HG03342 (cell line): ENCODE data around the gene NDUFA8.

Experiments used
- ATAC-seq: cut with Tn5 transposase; IDR thresholded peaks from one replicate; pipeline ENCODE4 v1.9.1; 2021; ENCODE audit warnings: mild to moderate bottlenecking, moderate library complexity; ENCODE audit not compliant: unreplicated experiment

NDUFA8 gene

GRCh38 chr9:122159026-122159924 is at the start of gene NDUFA8, which contains the start of gene MORN5:
NDUFA8 (minus strand) TSS chr9:122159779; CDS start chr9:122159677, 102 bp downstream.
MORN5 (plus strand) TSS chr9:122159908; CDS start chr9:122159973, 65 bp downstream.
- ATAC-seq: peak; percentile 94

GRCh38 chr9:122207096-122207495 is 47.5 kb upstream of the NDUFA8 start:
- ATAC-seq: no peak

- no peak for ATAC-seq
These were observed 46.8 kb upstream of the NDUFA8 start for GRCh38 chr9:122206118-122207046.

DNA sequence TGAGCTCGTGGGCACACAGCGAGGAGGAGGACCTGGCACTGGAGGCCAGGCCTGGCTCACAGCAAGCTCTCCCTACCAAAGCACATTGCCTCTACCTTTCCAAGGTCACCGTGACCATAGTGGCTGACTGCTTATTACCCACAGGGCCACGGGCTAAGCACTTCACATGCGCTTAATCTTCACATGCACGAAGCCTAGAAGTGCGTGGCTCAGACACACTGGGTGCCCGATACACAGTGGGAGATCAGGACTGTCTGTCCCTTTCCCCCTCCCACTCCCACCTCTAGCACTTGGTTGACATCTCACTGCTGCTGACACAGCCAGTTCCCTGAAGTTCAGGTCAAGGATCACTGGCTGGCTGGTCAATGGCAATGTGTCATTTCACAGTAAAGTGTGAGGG is 45.6 kb upstream of the NDUFA8 start:
- no peak for ATAC-seq

GRCh38 chr9:122204491-122204890 is 44.9 kb upstream of the NDUFA8 start:
- no peak for ATAC-seq

GRCh38 chr9:122204055-122204454 is 44.5 kb upstream of the NDUFA8 start:
- ATAC-seq: no peak

DNA sequence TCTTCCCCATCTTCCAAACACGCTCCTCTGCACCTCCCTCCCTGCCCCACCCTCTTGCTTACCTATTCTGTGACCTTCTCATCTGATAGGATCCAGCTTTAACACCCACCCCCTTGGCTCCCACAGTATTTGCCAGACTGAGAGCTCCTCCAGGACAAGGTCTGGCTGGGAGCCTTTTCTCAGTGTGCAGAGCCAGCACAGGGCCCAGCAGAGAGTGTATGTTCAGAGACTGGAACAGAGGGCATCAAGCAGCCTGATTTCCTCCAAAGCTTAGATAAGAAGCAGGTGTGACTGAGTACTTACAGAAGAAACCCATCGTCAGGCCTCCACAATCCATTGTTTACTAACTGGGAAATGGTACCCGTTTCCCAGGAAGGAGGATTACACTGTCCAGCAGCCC is 42.5 kb upstream of the NDUFA8 start:
- ATAC-seq: no peak

GRCh38 chr9:122201641-122202040 is 42.1 kb upstream of the NDUFA8 start:
- no peak for ATAC-seq

DNA sequence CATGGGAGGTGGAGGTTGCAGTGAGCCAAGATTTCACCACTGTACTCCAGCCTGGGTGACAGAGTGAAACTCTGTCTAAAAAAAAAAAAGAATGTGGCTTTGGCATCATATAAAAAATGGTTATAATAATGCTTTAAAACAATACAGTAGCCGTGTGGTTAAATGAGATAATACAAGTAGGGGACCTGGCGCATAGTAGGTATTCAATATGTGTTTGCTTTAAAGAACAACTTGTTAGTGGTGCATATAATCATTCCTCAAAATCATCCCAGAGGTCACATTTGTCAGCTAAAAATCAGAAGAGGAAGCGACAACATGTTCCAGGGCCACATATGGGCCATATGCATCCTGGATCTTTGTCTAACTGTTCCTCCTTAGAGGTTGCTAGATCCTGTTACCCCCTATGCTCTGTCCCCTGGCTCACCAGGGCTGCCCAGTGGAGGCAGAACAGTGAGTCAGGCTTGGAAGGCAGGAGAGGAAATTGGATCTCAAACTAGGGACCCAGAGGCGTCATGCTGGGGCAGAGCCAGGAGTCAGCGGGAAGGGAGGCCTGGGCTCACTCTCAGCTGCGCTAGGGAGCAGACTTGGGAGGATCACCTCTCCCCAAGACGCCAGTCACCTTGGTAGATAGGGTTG is 41.5 kb upstream of the NDUFA8 start:
- ATAC-seq: no peak

DNA sequence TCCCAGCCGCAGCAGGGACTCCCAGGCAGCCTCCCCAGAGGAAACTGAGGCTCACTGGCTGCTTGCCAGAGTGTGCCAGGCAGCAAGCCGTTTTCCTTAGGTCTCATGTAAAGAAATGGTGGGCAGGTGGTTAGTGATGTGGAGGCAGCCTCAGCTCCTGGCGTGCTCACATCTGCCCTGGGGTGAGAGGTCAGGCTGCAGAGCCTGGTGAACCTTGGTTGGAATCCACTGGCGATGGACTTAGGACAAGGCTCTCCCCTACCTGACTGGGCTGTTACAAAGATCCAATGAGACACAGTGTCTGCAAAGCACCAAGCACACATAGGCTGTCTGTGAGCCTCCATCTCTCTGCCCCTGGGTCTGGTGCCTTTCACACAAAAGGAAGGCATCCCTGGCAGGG is 38.3 kb upstream of the NDUFA8 start:
- ATAC-seq: no peak

GRCh38 chr9:122197426-122197825 is 37.8 kb upstream of the NDUFA8 start:
- no peak for ATAC-seq

GRCh38 chr9:122195875-122196274 is 36.3 kb upstream of the NDUFA8 start:
- no peak for ATAC-seq

- ATAC-seq: no peak
These were observed 34.1 kb upstream of the NDUFA8 start for GRCh38 chr9:122193651-122194050.

DNA sequence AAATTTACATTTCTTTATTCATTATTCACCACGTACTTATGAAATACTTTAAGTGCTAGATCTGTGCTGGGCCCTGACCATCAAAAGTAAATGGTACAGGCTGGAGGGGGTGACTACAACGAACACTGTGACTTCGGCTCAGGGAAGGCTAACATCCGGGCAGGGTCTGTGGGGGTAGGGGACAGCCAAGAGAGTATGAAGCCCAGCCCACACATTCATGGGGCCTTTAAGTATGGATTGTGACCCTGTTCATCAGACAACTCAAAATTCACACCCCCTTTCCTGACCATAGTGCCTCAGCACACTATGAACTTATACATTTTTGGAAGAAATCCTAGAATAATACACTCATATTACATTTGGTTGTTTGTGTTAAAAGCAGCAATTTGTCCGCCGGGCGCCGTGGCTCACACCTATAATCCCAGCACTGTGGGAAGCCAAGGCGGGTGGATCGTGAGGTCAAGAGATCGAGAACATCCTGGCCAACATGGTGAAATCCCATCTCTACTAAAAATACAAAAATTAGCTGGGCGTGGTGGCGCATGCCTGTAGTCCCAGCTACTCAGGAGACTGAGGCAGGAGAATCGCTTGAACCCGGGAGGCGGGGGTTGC is 33.4 kb upstream of the NDUFA8 start:
- ATAC-seq: no peak

GRCh38 chr9:122192261-122192875 is 32.8 kb upstream of the NDUFA8 start:
- ATAC-seq: no peak

DNA sequence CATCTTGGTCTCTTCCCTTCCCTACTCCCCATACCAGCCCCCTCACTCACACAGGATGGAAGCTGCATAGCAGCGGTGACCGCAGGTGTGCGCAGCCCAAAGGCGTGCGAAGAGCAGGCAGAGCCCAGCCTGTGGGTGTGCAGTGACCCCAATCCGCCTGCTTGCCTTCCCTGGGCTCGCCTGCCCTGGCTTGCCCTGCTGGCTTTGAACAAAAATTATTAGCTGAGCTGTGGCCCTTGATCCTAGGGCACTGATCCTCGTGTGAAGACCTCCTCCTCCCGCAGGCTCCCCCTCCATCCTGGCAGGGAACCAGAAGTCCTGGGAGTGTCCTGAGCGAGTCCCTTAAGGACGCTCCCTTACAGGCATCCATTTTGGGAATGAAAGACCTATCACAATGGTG is 32.0 kb upstream of the NDUFA8 start:
- no peak for ATAC-seq

- ATAC-seq: no peak
These were observed 31.2 kb upstream of the NDUFA8 start for GRCh38 chr9:122190597-122191381.

- no peak for ATAC-seq
These were observed 28.8 kb upstream of the NDUFA8 start for GRCh38 chr9:122188369-122188768.

- ATAC-seq: no peak
These were observed 27.3 kb upstream of the NDUFA8 start for GRCh38 chr9:122186777-122187470.
